ENCODE data around the gene ACP2.

- peak in 1 of 2 donors; percentile 15 for TF ChIP-seq RAD21 (IDR thresholded peaks at IDR 0.05)
- TF ChIP-seq CTCF (IDR thresholded peaks at IDR 0.05; ENCODE audit: low read depth, low read length, missing input control), result no peak
- TF ChIP-seq REST (IDR thresholded peaks at IDR 0.05), result no peak
- TF ChIP-seq EGR1 (IDR thresholded peaks at IDR 0.05; ENCODE audit: low read depth in 2 of 2), result no peak
- no peak for TF ChIP-seq GABPA (IDR thresholded peaks at IDR 0.05 in 1 of 2, conservative IDR thresholded peaks at IDR 0.05 in 1 of 2)
- TF ChIP-seq TAF1 (conservative IDR thresholded peaks at IDR 0.05), result no peak
- no peak for TF ChIP-seq MAX (IDR thresholded peaks at IDR 0.05)
- TF ChIP-seq ATF3 (IDR thresholded peaks at IDR 0.05), result peak; percentile 33
- TF ChIP-seq ZBTB33 (IDR thresholded peaks at IDR 0.05), result no peak
- TF ChIP-seq HNF4G (IDR thresholded peaks at IDR 0.05), result no peak
- peak; percentile 70 to 77 for TF ChIP-seq RXRA (IDR thresholded peaks at IDR 0.05)
- TF ChIP-seq HNF4A (conservative IDR thresholded peaks at IDR 0.05), result peak; percentile 22 to 43
Measured at GRCh38 chr11:47234669-47235100, 13.9 kb downstream of the ACP2 start.
